HG02885 (cell line): ENCODE results near the gene SRSF2.
"Not testable (repeated sequence)": the region's sequence is repeated elsewhere in the genome, so short reads cannot be mapped to it uniquely, and the experiment has no call there.

Experiments
- ATAC-seq: cut with Tn5 transposase; IDR thresholded peaks from one replicate; pipeline ENCODE4 v1.9.1; 2021; ENCODE audit warnings: mild to moderate bottlenecking; ENCODE audit not compliant: unreplicated experiment, poor library complexity

The SRSF2 gene

GRCh38 chr17:76722977-76723376 lies 14.2 kb downstream of the SRSF2 start:
- not testable (repeated sequence) for ATAC-seq

GRCh38 chr17:76722279-76722678 lies 14.9 kb downstream of the SRSF2 start:
- no peak for ATAC-seq

- ATAC-seq, result no peak
Measured at GRCh38 chr17:76721463-76721862, 15.7 kb downstream of the SRSF2 start.

GRCh38 chr17:76720941-76721340 lies 16.2 kb downstream of the SRSF2 start:
- ATAC-seq, result no peak

GRCh38 chr17:76720211-76720610 lies 16.9 kb downstream of the SRSF2 start:
- ATAC-seq, result no peak

- ATAC-seq, result no peak
Measured at GRCh38 chr17:76718516-76718915, 18.6 kb downstream of the SRSF2 start.

- no peak for ATAC-seq
Measured at GRCh38 chr17:76716839-76717215, 20.3 kb downstream of the SRSF2 start.

GRCh38 chr17:76716146-76716838 lies 20.8 kb downstream of the SRSF2 start:
- ATAC-seq, result no peak

- no peak for ATAC-seq
Measured at GRCh38 chr17:76715496-76715830, 21.7 kb downstream of the SRSF2 start.

- no peak for ATAC-seq
Measured at GRCh38 chr17:76714822-76715495, 22.2 kb downstream of the SRSF2 start.

- ATAC-seq, result no peak
Measured at GRCh38 chr17:76714336-76714735, 22.8 kb downstream of the SRSF2 start.

- no peak for ATAC-seq
Measured at GRCh38 chr17:76713765-76714164, 23.4 kb downstream of the SRSF2 start.

- not testable (repeated sequence) for ATAC-seq
Measured at GRCh38 chr17:76712321-76712720, 24.8 kb downstream of the SRSF2 start.

GRCh38 chr17:76710863-76711611 lies 26.1 kb downstream of the SRSF2 start, which contains the start of gene MXRA7:
MXRA7 (minus strand) TSS chr17:76710965; CDS start chr17:76710946, 19 bp downstream.
- ATAC-seq, result no peak

- not testable (repeated sequence) for ATAC-seq
Measured at GRCh38 chr17:76709951-76710862, 26.9 kb downstream of the SRSF2 start.

GRCh38 chr17:76709077-76709950 lies 27.8 kb downstream of the SRSF2 start:
- no peak for ATAC-seq

- ATAC-seq, result no peak
Measured at GRCh38 chr17:76707985-76708807, 28.9 kb downstream of the SRSF2 start.

- ATAC-seq, result no peak
Measured at GRCh38 chr17:76706817-76707216, 30.3 kb downstream of the SRSF2 start.

GRCh38 chr17:76704805-76705204 lies 32.3 kb downstream of the SRSF2 start:
- no peak for ATAC-seq
